ENCODE measurements around the gene PVALB.

The PVALB gene

GRCh38 chr22:36819112-36819511, 2.3 kb upstream of the PVALB start:
- DNase-seq (ENCODE audit: low spot score), result no peak
- TF ChIP-seq CTCF (IDR thresholded peaks at IDR 0.05; ENCODE audit: extremely low read depth, missing control alignments), result no peak

- DNase-seq (ENCODE audit: low spot score), result no peak
- no peak for TF ChIP-seq CTCF (IDR thresholded peaks at IDR 0.05; ENCODE audit: extremely low read depth, missing control alignments)
Observed at GRCh38 chr22:36818010-36818642, 1.3 kb upstream of the PVALB start.

GRCh38 chr22:36817525-36817848, 652 bp upstream of the PVALB start:
- TF ChIP-seq CTCF (IDR thresholded peaks at IDR 0.05; ENCODE audit: extremely low read depth, missing control alignments), result no peak
- no peak for DNase-seq (ENCODE audit: low spot score)

GRCh38 chr22:36816339-36816635, 548 bp downstream of the PVALB start:
- DNase-seq (ENCODE audit: low spot score), result no peak
- TF ChIP-seq CTCF (IDR thresholded peaks at IDR 0.05; ENCODE audit: extremely low read depth, missing control alignments), result no peak

- no peak for TF ChIP-seq CTCF (IDR thresholded peaks at IDR 0.05; ENCODE audit: extremely low read depth, missing control alignments)
- peak; percentile 40 for DNase-seq (ENCODE audit: low spot score)
Observed at GRCh38 chr22:36815558-36816338, 1.1 kb downstream of the PVALB start.

- no peak for DNase-seq (ENCODE audit: low spot score)
- TF ChIP-seq CTCF (IDR thresholded peaks at IDR 0.05; ENCODE audit: extremely low read depth, missing control alignments), result no peak
Observed at GRCh38 chr22:36814801-36815200, 2.0 kb downstream of the PVALB start.

- no peak for DNase-seq (ENCODE audit: low spot score)
- no peak for TF ChIP-seq CTCF (IDR thresholded peaks at IDR 0.05; ENCODE audit: extremely low read depth, missing control alignments)
Observed at GRCh38 chr22:36811094-36811800, 5.6 kb downstream of the PVALB start.
